ENCODE data around the gene AKR1D1.

GRCh38 chr7:138063400-138063799, 12.9 kb upstream of the AKR1D1 start:
- TF ChIP-seq CTCF (IDR thresholded peaks at IDR 0.05) (no peak), POLR2A (IDR thresholded peaks at IDR 0.05) (no peak)

All from thyroid gland (tissue), 4 donors.